WTC11 (cell line): ENCODE data around the gene LAMA2. TPM values are rescaled to one million over a fixed set of nuclear protein-coding genes. Genes with fewer than 3 reads are reported as not detected.

Experiments
- ATAC-seq: fragments of 200-7000 bp; cut with Tn5 transposase; 2 replicates; pipeline ENCODE4 v1.10.0; 2021; ENCODE audit warnings: mild to moderate bottlenecking, moderate library complexity
- CTCF ChIA-PET: fragments of 300-600 bp; sonication (Branson Sonifier 250); formaldehyde crosslinking; loops from one replicate; lab custom pipeline; 2021; ENCODE audit warnings: antibody characterized with exemption; lab: Charles Lee
- POLR2A ChIA-PET: fragments of 350-600 bp; sonication (Branson Sonifier 250); formaldehyde crosslinking; loops from one replicate; lab custom pipeline; 2021; ENCODE audit warnings: antibody characterized with exemption; lab: Charles Lee
- DNase-seq: peaks from one replicate; pipeline ENCODE4 v3.0.0; 2021; ENCODE audit warnings: low spot score
- H3K27ac Mint-ChIP-seq: 2 replicates; pipeline ENCODE4 v1.8.0; 2021; ENCODE audit warnings: mixed read lengths
- H3K27me3 Mint-ChIP-seq: 2 replicates; pipeline ENCODE4 v1.8.0; 2021; ENCODE audit warnings: low read depth, mild to moderate bottlenecking, moderate library complexity, mixed read lengths
- H3K36me3 Mint-ChIP-seq: 2 replicates; pipeline ENCODE4 v1.8.0; 2021; ENCODE audit warnings: mixed read lengths
- H3K4me1 Mint-ChIP-seq: 2 replicates; pipeline ENCODE4 v1.8.0; 2022; ENCODE audit warnings: mixed read lengths
- H3K4me3 Mint-ChIP-seq: 2 replicates; pipeline ENCODE4 v1.8.0; 2021; ENCODE audit warnings: mild to moderate bottlenecking, moderate library complexity, mixed read lengths
- H3K9me3 Mint-ChIP-seq: 2 replicates; pipeline ENCODE4 v1.8.0; 2021; ENCODE audit warnings: mixed read lengths
- ATF2 ChIP-seq: sonication (generic); formaldehyde crosslinking; IDR thresholded peaks from 2 replicates; pipeline ENCODE4 v1.8.1; 2022; ENCODE audit warnings: low read depth, missing genetic modification reagents, borderline replicate concordance
- CREB1 ChIP-seq: sonication (generic); formaldehyde crosslinking; IDR thresholded peaks from 2 replicates; pipeline ENCODE4 v1.8.0; 2023; ENCODE audit warnings: mild to moderate bottlenecking, missing genetic modification reagents
- FOXK1 ChIP-seq: sonication (generic); formaldehyde crosslinking; IDR thresholded peaks from 2 replicates; pipeline ENCODE4 v1.8.0; 2022; ENCODE audit warnings: mild to moderate bottlenecking, moderate library complexity, missing genetic modification reagents
- GABPB1 ChIP-seq: sonication (generic); formaldehyde crosslinking; IDR thresholded peaks from 2 replicates; pipeline ENCODE4 v1.8.1; 2023; ENCODE audit warnings: mild to moderate bottlenecking, missing genetic modification reagents
- NFATC4 ChIP-seq: fragments of 250-450 bp; sonication (Bioruptor Pico); IDR thresholded peaks from 2 replicates; pipeline ENCODE4 v1.9.0; 2021; ENCODE audit warnings: mild to moderate bottlenecking
- NFE2L1 ChIP-seq: sonication (generic); formaldehyde crosslinking; IDR thresholded peaks from 2 replicates; pipeline ENCODE4 v1.8.1; 2023; ENCODE audit warnings: missing genetic modification reagents
- NR1H2 ChIP-seq: sonication (generic); formaldehyde crosslinking; IDR thresholded peaks from 2 replicates; pipeline ENCODE4 v1.9.0; 2021; ENCODE audit warnings: mild to moderate bottlenecking, moderate library complexity, missing genetic modification reagents
- SMAD3 ChIP-seq: sonication (generic); formaldehyde crosslinking; IDR thresholded peaks from 2 replicates; pipeline ENCODE4 v1.8.0; 2022; ENCODE audit warnings: missing genetic modification reagents, mild to moderate bottlenecking, borderline replicate concordance
- SP1 ChIP-seq: sonication (generic); formaldehyde crosslinking; conservative IDR thresholded peaks from 2 replicates; pipeline ENCODE4 v1.8.1; 2022; ENCODE audit warnings: missing genetic modification reagents
- TEAD4 ChIP-seq: sonication (generic); formaldehyde crosslinking; IDR thresholded peaks from 2 replicates; pipeline ENCODE4 v1.8.0; 2022; ENCODE audit warnings: mild to moderate bottlenecking, missing genetic modification reagents
- TP53 ChIP-seq: sonication (generic); formaldehyde crosslinking; IDR thresholded peaks from 2 replicates; pipeline ENCODE4 v1.8.1; 2023; ENCODE audit warnings: mild to moderate bottlenecking, missing genetic modification reagents
- USF1 ChIP-seq: sonication (generic); formaldehyde crosslinking; IDR thresholded peaks from 2 replicates; pipeline ENCODE4 v1.8.0; 2022; ENCODE audit warnings: mild to moderate bottlenecking, missing genetic modification reagents
- ZNF281 ChIP-seq: sonication (generic); formaldehyde crosslinking; IDR thresholded peaks from 2 replicates; pipeline ENCODE4 v1.8.0; 2023; ENCODE audit warnings: mild to moderate bottlenecking, missing genetic modification reagents
- total RNA-seq: library from RNA; stranded (reverse); gene quantifications from 3 replicates; pipeline ENCODE4 v1.2.3, GENCODE V29; 2021
- TF ChIP-seq, protein P1 (sequence below): sonication (generic); formaldehyde crosslinking; IDR thresholded peaks from 2 replicates; pipeline ENCODE4 v1.8.1; 2022; ENCODE audit warnings: missing genetic modification reagents, borderline replicate concordance
- TF ChIP-seq, protein P2 (sequence below): sonication (generic); formaldehyde crosslinking; IDR thresholded peaks from 2 replicates; pipeline ENCODE4 v1.8.1; 2023; ENCODE audit warnings: mild to moderate bottlenecking, moderate library complexity, missing genetic modification reagents
- TF ChIP-seq, protein P3 (sequence below): sonication (generic); formaldehyde crosslinking; IDR thresholded peaks from 2 replicates; pipeline ENCODE4 v1.8.1; 2023; ENCODE audit warnings: mild to moderate bottlenecking, missing genetic modification reagents, moderate library complexity
- TF ChIP-seq, protein P4 (sequence below): fragments of 250-450 bp; sonication (Bioruptor Pico); IDR thresholded peaks from 2 replicates; pipeline ENCODE4 v1.9.0; 2021; ENCODE audit warnings: mild to moderate bottlenecking

The LAMA2 gene
- total RNA-seq, 1 experiment from 2014 or later: 6.6 TPM

DNA sequence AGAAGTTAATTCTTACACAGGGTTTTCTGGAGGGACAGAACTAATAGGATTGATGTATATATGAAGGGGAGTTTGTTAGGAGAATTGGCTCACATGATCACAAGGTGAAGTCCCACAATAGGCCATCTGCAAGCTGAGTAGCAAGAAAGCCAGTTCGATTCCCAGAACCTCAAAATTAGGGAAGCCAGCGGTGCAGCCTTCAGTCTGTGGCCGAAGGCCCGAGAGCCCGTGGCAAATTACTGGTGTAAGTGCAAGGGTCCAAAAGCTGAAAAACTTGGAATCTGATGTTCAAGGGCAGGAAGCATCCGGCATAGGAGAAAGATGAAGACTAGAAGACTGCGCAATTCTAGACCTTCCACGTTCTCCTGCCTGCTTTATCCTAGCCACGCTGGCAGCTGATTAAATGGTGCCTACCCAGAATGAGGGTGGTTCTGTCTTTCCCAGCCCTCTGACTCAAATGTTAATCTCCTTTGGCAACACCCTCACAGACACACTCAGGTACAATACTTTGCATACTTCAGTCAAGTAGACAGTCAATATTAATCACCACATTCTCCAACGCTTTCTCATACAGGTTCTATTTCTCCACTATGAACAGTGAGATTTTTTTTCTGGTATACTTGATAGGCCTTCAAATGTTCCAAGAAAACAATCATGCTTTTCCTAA is 357.0 kb downstream of the LAMA2 start:
- ChIA-PET CTCF (interaction anchor here (1.2 kb wide), 1 partner anchor 12 kb away, joined by 4 read pairs; no protein-coding TSS in a partner anchor), POLR2A (no interaction called here)
- TF ChIP-seq TP53 (CRISPR knock-in tag) (no peak), FOXK1 (CRISPR knock-in tag) (no peak), GABPB1 (CRISPR knock-in tag) (no peak), NFE2L1 (CRISPR knock-in tag) (no peak), TEAD4 (CRISPR knock-in tag) (no peak), SP1 (CRISPR knock-in tag) (no peak), NFATC4 (no peak), CREB1 (CRISPR knock-in tag) (no peak), NR1H2 (no peak), USF1 (no peak), ATF2 (no peak), ZNF281 (CRISPR knock-in tag) (no peak)
- TF ChIP-seq, protein P1, sequence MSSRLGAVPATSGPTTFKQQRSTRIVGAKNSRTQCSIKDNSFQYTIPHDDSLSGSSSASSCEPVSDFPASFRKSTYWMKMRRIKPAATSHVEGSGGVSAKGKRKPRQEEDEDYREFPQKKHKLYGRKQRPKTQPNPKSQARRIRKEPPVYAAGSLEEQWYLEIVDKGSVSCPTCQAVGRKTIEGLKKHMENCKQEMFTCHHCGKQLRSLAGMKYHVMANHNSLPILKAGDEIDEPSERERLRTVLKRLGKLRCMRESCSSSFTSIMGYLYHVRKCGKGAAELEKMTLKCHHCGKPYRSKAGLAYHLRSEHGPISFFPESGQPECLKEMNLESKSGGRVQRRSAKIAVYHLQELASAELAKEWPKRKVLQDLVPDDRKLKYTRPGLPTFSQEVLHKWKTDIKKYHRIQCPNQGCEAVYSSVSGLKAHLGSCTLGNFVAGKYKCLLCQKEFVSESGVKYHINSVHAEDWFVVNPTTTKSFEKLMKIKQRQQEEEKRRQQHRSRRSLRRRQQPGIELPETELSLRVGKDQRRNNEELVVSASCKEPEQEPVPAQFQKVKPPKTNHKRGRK: no peak
- TF ChIP-seq, protein P2, sequence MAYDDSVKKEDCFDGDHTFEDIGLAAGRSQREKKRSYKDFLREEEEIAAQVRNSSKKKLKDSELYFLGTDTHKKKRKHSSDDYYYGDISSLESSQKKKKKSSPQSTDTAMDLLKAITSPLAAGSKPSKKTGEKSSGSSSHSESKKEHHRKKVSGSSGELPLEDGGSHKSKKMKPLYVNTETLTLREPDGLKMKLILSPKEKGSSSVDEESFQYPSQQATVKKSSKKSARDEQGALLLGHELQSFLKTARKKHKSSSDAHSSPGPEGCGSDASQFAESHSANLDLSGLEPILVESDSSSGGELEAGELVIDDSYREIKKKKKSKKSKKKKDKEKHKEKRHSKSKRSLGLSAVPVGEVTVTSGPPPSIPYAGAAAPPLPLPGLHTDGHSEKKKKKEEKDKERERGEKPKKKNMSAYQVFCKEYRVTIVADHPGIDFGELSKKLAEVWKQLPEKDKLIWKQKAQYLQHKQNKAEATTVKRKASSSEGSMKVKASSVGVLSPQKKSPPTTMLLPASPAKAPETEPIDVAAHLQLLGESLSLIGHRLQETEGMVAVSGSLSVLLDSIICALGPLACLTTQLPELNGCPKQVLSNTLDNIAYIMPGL: no peak
- TF ChIP-seq, protein P3, sequence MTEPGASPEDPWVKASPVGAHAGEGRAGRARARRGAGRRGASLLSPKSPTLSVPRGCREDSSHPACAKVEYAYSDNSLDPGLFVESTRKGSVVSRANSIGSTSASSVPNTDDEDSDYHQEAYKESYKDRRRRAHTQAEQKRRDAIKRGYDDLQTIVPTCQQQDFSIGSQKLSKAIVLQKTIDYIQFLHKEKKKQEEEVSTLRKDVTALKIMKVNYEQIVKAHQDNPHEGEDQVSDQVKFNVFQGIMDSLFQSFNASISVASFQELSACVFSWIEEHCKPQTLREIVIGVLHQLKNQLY: no peak
- TF ChIP-seq, protein P4, sequence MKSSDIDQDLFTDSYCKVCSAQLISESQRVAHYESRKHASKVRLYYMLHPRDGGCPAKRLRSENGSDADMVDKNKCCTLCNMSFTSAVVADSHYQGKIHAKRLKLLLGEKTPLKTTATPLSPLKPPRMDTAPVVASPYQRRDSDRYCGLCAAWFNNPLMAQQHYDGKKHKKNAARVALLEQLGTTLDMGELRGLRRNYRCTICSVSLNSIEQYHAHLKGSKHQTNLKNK (CRISPR knock-in tag): no peak
- no peak overlapping the region; the same call in 1 of the 2 replicates for H3K27ac Mint-ChIP-seq
- H3K4me3 Mint-ChIP-seq: no peak overlapping the region
- no peaks in the 10 kb centered on the region for H3K9me3 Mint-ChIP-seq
- ATAC-seq (no peak), DNase-seq (no peak)
- no peaks in the 10 kb centered on the region for H3K4me1 Mint-ChIP-seq
- no peaks in the 10 kb centered on the region for H3K36me3 Mint-ChIP-seq
- no peaks in the 10 kb centered on the region; the same call in 1 of the 2 replicates for H3K27me3 Mint-ChIP-seq

GRCh38 chr6:129240492-129240853 is 357.5 kb downstream of the LAMA2 start:
- H3K4me1 Mint-ChIP-seq: no peaks in the 10 kb centered on the region
- ATAC-seq (no peak), DNase-seq (no peak)
- H3K9me3 Mint-ChIP-seq: no peaks in the 10 kb centered on the region
- no peaks in the 10 kb centered on the region; the same call in 1 of the 2 replicates for H3K27me3 Mint-ChIP-seq
- no peak overlapping the region; the same call in 1 of the 2 replicates for H3K27ac Mint-ChIP-seq
- TF ChIP-seq SMAD3 (no peak), FOXK1 (CRISPR knock-in tag) (no peak), CREB1 (CRISPR knock-in tag) (no peak)
- ChIA-PET CTCF (interaction anchor here (1.2 kb wide), 1 partner anchor 12 kb away, joined by 4 read pairs; no protein-coding TSS in a partner anchor), POLR2A (no interaction called here)
- no peaks in the 10 kb centered on the region for H3K36me3 Mint-ChIP-seq
- no peak overlapping the region for H3K4me3 Mint-ChIP-seq
